HG03378 (cell line): Measurements from ENCODE around the gene ABHD17A.
"Not testable (repeated sequence)": the region's sequence is repeated elsewhere in the genome, so short reads cannot be mapped to it uniquely, and the experiment has no call there.

ENCODE experiments used
- ATAC-seq: cut with Tn5 transposase; IDR thresholded peaks from one replicate; pipeline ENCODE4 v1.9.1; 2021; ENCODE audit warnings: mild to moderate bottlenecking, moderate library complexity; ENCODE audit not compliant: unreplicated experiment

Gene ABHD17A

GRCh38 chr19:1882089-1882785 lies 3.1 kb downstream of the ABHD17A start:
- no peak for ATAC-seq

DNA sequence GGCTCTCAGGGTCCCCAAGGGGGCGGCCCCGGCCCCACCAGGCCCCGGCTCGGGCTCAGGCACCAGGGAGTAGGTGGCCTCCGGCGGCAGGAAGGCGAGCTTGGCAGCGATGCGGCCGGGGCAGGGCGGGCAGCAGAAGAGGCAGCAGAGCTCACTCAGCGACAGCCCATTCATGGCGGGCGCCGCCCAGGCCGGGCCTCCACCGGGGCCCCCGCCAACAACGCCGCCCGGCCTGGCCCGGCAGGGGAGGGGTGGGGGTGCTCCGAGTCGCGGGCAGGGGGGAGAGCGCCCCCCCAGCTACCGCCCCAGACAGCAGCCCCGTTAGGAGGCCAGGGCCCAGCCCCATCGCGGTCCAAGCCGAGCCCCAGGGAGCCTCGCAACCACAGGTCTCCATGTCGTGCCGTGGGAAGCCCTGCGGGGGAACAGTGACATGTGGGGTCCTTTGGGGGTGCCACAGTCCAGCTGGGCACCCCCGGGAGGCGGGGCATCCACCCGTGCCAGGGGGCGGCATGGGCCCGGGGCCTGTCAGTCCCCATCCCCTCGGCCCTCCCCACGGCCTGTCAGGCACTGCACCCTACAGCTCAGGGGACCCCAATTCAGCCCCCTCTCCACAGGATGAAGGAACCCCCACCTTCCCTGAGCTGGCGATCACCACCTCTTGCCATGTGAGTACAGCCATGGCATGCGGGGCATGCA lies 3.8 kb downstream of the ABHD17A start:
- ATAC-seq, result not testable (repeated sequence)

GRCh38 chr19:1880611-1881392 lies 4.5 kb downstream of the ABHD17A start:
- no peak for ATAC-seq

DNA sequence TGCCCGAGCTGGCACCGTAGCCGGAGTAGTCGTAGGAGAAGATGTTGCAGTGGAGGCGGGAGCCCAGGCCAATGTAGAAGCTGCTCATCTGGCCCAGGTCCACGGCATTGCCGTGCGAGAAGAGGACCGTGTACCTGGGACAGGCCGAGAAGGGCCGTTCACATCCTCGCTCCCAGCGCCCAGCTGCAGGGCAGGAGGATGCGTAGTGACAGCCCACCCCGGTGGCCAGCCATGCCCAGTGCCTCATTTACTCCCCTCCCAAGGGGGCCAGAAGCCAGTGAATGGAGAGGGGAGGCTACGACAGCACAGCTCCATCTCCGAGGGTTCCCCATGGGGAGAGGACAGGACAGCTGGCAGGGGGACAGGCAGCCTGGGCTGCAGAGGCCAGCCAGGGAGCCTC lies 5.3 kb downstream of the ABHD17A start:
- not testable (repeated sequence) for ATAC-seq

- ATAC-seq, result not testable (repeated sequence)
Observed at GRCh38 chr19:1878583-1878982, 6.7 kb downstream of the ABHD17A start.

GRCh38 chr19:1877280-1877660 lies 8.0 kb downstream of the ABHD17A start:
- not testable (repeated sequence) for ATAC-seq

DNA sequence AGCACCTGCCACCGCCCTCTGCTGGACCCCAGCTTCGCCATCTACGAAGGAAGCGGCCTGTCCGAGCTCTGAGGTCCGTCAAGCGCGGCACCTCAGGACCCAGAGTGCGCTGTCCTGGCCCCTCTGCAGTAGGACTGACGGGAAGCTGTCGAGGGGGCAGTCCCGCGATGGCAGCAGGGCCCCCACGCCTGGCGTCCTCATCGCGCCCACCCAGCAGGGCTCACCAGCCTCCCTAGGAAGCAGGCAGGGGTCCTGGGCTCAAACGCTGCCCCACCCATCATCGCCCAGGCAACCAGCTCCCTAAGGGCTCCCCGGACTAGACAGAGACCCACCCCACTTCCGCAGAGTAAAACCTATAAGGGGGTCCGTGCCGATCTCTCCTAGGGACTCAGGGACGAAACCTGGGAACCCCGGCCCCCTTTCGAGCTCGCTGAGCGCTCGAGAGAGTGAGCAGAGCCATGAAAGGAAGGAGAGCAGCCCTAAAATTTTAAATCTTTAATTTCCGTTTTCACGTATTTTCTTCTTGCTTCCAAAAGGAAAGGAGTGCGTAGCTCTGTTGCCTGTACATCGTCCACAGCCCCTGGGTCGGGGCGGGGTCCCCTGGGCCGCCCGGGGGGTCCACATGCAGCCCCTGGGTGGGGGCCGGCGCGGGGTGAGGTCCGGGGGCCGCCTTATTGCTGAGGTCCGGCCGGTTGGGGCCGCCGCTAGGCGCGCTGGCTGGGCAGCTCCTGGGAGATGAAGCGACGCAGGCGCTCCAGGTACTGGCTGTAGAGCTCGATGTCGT lies 8.6 kb downstream of the ABHD17A start:
- not testable (repeated sequence) for ATAC-seq

DNA sequence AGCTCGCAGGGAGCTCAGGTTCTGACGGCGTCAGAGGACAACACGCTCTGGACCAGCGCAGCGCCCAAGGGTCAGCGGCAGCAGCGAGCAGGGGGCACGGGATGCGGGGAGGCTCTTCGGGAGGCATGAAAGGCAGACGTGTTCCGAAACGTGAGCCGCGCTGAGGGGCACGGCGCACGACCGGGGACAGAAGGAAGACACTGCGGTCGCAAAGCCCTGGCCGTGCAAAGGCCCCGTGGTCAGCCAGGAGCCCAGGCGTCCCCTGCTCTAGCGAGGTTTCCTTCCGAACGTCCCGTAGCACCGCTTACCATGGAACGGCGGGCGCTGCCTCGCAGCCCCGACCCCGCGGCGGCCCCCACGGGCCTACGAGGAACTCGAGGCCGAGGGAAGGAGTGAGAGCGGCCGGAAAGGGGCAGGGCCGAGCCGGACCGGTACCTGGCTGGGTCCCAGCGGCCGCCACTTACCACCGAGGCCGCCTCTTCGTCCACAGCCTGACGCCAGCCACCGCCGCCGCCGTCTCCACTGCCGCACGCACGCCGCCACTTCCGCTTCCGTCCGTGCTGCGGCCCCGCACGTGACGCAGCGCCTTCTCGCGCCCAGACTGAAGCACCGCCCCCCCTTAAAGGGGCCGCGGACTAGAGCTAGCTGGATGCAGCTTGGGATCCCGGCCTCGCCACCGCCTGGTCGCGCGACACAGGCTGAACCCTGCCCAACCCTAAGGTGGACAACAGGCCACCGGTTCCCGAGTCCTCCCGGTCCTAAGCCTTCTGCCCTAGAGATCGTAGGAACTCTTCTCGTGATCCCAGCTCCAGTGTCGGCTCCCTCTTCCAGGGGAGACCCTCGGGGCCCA lies 9.4 kb downstream of the ABHD17A start:
- peak; percentile 74 for ATAC-seq

GRCh38 chr19:1875265-1875645 lies 10.0 kb downstream of the ABHD17A start:
- not testable (repeated sequence) for ATAC-seq

DNA sequence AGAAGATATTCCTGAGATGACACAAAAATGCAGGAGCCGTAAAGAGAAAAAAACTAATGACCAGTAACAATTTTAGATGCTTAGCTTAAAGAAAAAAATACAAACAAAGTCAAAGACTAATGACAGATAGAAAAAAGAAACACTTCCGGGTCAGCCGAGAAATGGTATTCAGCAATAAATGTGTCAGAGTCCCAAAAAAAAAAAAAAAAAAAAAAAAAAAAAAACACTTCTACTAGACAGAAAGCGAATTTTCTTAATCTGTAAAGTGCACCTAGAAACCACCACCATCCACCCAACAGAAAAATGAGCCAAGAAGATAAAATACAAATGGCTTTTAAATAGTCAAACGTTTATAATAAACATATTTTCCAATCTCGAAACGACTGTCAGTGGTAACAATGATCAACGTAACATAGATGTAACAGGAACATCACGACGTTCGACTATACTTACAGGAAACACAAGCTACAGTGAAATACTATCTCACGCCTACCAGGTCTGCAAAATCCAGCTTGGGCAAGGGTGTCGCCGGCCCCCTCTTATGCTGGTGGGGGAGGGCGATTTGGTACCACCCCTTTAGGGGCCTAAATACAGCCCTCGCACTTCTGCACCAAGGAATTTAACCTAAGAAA lies 10.6 kb downstream of the ABHD17A start:
- no peak for ATAC-seq

DNA sequence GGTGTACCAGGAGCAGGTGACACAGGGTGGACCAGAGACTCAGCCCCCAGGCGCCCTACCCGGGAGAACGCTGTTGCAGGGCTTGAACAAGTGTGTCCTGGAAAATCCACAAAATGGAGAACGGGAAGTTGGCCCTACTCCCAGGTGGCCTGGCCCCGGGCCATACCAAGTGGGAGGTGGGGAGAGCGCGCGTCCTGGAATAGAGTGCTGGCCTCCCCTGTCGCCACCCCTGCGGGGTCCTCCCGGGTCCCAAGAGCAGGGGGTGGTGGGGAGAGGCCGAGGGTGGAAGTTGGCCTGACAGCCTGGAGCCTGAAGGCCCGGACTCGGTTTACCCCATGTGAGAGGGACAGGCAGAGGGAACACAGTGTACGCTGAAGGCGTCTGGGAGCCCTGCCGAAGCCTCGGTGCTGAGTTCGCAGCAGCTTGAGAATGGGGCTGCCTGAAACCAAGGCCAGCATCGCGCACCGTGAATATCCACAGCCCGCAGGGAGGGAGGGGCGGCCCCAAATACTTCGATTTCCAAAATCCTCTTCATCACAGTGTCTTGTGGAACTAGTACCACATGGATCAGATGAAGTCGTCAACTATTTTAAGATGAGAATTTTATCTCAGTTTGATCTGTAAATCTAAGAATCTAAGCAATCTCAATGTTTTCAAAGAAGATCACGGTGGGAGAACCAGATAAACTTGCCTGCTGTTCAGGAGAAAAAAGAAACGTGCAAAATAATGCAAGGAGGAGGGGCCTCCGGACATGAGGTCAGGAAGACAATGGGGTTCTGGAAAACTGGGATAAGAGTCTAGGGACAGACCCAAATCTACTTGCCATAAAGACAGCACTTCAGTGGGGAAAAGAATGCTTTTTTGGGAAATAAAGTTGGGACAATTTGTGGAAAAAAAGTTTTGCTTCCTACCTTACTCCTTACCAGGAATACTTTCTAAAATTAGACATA lies 11.5 kb downstream of the ABHD17A start:
- no peak for ATAC-seq

DNA sequence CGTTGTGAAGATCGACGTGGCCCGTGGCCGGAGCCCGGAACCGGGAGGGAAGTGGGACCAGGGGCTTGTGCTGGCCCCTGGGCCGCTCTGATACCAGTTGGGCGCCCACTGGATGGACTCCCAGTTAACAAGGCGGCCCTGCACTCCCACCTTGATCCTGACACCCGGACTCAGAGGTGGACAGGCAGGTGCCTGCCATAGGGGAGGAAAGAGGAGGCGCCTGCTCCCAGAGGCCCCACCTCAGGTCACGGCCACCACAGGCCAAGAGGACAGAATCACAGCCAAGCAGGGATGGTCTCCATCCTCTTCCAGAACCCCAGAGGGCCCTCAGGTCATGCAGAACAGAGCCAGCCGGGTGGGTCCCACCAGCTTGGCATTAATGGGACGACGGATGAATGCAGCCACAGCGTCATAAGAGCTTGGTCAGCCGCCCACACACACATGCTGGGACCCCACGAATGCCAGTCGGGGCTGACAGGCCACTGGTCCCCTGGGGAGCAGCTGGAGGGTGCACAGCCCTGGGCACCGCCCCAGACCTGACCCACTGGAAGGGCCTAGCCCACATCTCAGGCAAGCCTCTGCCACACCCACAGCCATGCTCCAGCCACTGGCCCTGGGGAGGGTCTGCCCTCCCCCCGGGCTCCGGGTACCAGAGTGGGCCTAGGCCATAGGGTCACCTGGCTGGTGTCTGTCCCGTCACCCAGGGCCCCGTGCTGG lies 12.3 kb downstream of the ABHD17A start:
- no peak for ATAC-seq

DNA sequence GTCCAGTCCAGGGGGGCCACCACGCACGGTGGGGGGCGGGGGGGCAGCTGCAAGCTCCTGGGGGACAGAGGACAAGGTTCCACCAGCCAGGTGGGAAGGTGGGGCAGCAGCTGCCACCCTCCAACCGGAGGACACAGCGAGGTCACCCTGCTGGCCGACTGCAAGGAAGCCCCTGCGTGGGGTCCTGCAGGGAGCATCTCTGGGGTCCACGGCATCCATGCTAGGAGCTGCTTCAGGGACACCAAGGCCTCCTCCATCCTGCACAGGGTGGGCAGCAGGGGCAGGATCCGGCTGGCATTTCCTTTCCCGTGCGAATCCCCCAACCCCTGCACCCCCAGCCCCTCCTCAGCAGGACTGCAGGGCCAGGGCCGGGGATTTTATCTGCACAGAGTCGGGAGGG lies 13.7 kb downstream of the ABHD17A start:
- ATAC-seq, result no peak

DNA sequence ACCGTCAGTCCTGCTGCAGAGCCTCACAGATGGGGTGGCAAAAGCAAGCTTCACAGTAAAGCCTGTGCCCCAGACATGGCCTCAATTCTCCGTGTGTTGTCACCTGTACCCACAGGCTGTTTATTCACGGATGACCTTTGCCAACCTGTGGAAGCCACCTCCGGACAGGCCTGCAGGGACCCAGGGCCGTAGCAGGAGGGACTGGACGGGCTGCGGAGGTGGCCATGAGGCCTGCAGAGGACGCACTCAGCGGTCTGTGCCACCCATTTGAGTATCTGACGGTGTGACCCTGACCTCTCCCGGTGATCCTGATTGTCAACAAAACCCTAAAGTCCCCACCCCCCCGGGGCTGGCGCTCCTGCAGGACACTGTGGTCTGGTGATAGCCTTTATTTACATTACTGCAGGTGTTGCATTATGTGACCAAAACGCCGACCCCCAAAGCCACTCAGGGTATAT lies 14.1 kb downstream of the ABHD17A start:
- no peak for ATAC-seq

DNA sequence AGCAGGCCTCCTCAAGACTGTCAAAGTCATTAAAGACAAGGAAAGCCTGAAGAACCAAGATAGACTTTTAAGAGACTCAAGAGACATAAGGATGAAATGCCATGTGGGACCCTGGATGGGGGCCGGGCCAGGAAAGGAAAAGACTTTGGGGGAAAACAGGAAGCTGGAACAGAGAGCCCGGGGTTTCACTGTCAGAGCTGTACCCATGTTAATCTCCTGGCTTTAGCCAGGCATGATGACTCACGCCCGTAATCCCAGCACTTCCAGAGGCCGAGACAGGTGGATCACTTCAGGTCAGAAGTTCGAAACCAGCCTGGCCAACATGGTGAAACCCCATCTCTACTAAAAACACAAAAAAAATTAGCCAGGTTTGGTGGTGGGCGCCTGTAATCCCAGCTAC lies 16.3 kb downstream of the ABHD17A start:
- no peak for ATAC-seq

- no peak for ATAC-seq
Observed at GRCh38 chr19:1867349-1867724, 18.0 kb downstream of the ABHD17A start.

- no peak for ATAC-seq
Observed at GRCh38 chr19:1866693-1867348, 18.5 kb downstream of the ABHD17A start.
